HepG2 (cell line): ENCODE data around the gene IFNA7.
"Not testable (repeated sequence)": the region's sequence is repeated elsewhere in the genome, so short reads cannot be mapped to it uniquely, and the experiment has no call there.

Experiments used
- ATF1 ChIP-seq: IDR thresholded peaks from 2 replicates; pipeline ENCODE4 v1.6.1; 2016; ENCODE audit warnings: mild to moderate bottlenecking, control low read depth
- ATF3 ChIP-seq: sonication (generic); formaldehyde crosslinking; IDR thresholded peaks from 2 replicates; pipeline ENCODE4 v1.4.0; 2020; ENCODE audit warnings: missing genetic modification reagents
- CREB3 ChIP-seq: sonication (generic); formaldehyde crosslinking; IDR thresholded peaks from 2 replicates; pipeline ENCODE4 v1.5.0; 2020; ENCODE audit warnings: missing genetic modification reagents
- CTCF ChIP-seq: sonication (generic); formaldehyde crosslinking; IDR thresholded peaks from 2 replicates; pipeline ENCODE4 v1.5.0; 2020; ENCODE audit warnings: mild to moderate bottlenecking, missing genetic modification reagents, moderate library complexity
- IKZF5 ChIP-seq: IDR thresholded peaks from 2 replicates; pipeline ENCODE4 v1.6.1; 2018; ENCODE audit warnings: missing genetic modification reagents, mild to moderate bottlenecking, missing compliant biosample characterization
- PHB2 ChIP-seq: fragments of 450-650 bp; IDR thresholded peaks from 2 replicates; pipeline ENCODE4 v1.6.1; 2018; ENCODE audit not compliant: partially characterized antibody
- POLR2AphosphoS2 ChIP-seq: IDR thresholded peaks from 2 replicates; pipeline ENCODE4 v1.6.1; 2011; ENCODE audit warnings: low read depth, low read length, improper control_type of control experiment
- RAD21 ChIP-seq: fragments of 450-650 bp; formaldehyde crosslinking; IDR thresholded peaks from 2 replicates; pipeline ENCODE4 v1.5.0; 2020; ENCODE audit warnings: mild to moderate bottlenecking
- SETDB1 ChIP-seq: sonication (generic); formaldehyde crosslinking; IDR thresholded peaks from 2 replicates; pipeline ENCODE4 v1.5.1; 2020; ENCODE audit warnings: missing genetic modification reagents, mild to moderate bottlenecking, borderline replicate concordance
- THAP8 ChIP-seq: sonication (generic); formaldehyde crosslinking; IDR thresholded peaks from 2 replicates; pipeline ENCODE4 v1.5.1; 2020; ENCODE audit warnings: missing genetic modification reagents, mild to moderate bottlenecking, borderline replicate concordance
- ZNF382 ChIP-seq: sonication (generic); formaldehyde crosslinking; IDR thresholded peaks from 2 replicates; pipeline ENCODE4 v1.5.0; 2020; ENCODE audit warnings: missing genetic modification reagents, mild to moderate bottlenecking, borderline replicate concordance
- ZNF660 ChIP-seq: sonication (generic); formaldehyde crosslinking; IDR thresholded peaks from 2 replicates; pipeline ENCODE4 v1.5.1; 2020; ENCODE audit warnings: mild to moderate bottlenecking, low read depth, missing genetic modification reagents, borderline replicate concordance
- ZNF670 ChIP-seq: sonication (generic); formaldehyde crosslinking; IDR thresholded peaks from 2 replicates; pipeline ENCODE4 v1.8.0; 2022; ENCODE audit warnings: mild to moderate bottlenecking, missing genetic modification reagents, borderline replicate concordance

GRCh38 chr9:21207043-21207442 lies 5.0 kb upstream of the IFNA7 start, which contains the start of gene IFNA10:
- TF ChIP-seq POLR2AphosphoS2; PHB2; ZNF382; THAP8; IKZF5; ATF3 (CRISPR knock-in tag); CREB3 (CRISPR knock-in tag); ZNF670 (CRISPR knock-in tag); CTCF (CRISPR knock-in tag); ATF1; RAD21; ZNF660 (CRISPR knock-in tag); SETDB1 (CRISPR knock-in tag): not testable (repeated sequence)
